Cortex of kidney (tissue), 1 donor: Measurements from ENCODE around the gene TNFRSF4.
A peak's percentile ranks its signal among the peaks of the same experiment; 100 is the strongest.

Experiments used
- DNase-seq: peaks from one replicate; lab custom pipeline; 2025; lab: John Stamatoyannopoulos, UW

Gene TNFRSF4

DNA sequence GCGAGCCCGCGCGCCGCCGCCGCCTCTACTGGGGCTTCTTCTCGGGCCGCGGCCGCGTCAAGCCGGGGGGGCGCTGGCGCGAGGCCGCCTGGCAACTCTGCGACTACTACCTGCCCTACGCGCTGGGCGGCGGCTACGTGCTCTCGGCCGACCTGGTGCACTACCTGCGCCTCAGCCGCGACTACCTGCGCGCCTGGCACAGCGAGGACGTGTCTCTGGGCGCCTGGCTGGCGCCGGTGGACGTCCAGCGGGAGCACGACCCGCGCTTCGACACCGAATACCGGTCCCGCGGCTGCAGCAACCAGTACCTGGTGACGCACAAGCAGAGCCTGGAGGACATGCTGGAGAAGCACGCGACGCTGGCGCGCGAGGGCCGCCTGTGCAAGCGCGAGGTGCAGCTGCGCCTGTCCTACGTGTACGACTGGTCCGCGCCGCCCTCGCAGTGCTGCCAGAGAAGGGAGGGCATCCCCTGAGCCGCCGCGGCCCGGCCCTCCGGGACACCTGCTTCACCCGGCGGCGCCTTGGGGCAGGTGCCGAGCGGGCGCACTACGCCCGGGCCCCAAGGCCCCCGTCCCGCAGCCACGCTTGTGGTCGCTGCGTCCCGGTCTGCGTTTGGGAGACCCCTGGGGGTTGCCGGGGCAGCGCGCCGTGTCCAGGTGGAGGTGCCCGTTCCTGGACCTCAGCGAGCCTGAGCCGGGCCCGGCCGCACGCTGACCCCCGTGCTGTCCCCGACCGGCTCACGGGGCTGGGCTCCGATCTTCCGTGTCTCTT lies 19.0 kb upstream of the TNFRSF4 start:
- no peak for DNase-seq

DNA sequence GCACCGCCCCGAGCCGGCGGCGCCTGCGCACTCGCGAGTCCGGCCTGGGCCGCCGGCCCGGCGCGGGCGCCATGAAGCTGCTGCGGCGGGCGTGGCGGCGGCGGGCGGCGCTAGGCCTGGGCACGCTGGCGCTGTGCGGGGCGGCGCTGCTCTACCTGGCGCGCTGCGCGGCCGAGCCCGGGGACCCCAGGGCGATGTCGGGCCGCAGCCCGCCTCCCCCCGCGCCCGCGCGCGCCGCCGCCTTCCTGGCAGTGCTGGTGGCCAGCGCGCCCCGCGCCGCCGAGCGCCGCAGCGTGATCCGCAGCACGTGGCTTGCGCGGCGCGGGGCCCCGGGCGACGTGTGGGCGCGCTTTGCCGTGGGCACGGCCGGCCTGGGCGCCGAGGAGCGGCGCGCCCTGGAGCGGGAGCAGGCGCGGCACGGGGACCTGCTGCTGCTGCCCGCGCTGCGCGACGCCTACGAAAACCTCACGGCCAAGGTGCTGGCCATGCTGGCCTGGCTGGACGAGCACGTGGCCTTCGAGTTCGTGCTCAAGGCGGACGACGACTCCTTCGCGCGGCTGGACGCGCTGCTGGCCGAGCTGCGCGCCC lies 18.3 kb upstream of the TNFRSF4 start, which contains the start of gene B3GALT6:
Gene B3GALT6, plus strand, starts transcription at position 30 of the 588 bp plus-strand sequence. Its CDS starts 42 bp downstream, at position 72.
- no peak for DNase-seq

DNA sequence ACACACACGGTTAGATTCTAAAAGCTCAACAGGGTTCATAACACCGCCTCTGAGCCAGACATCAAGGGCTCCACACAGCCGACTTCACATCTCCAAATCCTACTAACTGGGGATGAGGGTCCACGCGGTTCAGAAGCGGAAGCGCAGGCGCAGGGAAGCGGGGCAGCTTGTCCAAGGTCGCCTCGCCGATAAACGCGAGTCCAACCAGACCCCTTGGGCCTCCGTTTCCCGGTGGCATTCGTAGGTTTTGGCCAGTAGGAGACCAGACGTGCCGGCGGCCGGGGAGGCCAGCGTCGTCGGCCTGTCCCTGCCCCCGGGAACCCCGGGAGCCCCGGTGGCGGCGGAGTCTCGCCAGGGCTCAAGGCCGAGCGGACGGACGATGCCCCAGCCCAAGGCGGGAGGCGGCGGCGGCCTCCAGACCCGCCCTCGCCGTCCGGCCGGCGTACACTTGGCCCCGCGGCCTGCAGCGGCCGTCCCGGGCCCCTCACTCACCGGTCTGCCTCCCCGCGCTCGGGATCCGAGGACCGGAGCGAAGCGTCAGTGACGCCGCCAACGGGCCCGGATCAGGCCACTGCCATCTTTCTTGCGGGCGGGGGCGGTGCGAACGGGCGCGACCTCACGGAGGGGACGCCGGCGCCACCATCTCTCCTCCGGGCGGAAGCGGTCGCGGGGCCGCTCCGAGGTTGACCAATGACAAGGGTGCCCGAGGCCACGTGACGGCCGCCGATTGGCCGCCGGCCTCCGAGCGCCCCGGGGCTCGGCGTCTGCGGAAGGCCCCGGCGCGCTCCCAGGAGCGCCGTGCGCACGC lies 17.7 kb upstream of the TNFRSF4 start, which contains the start of gene SDF4:
Gene SDF4, minus strand, starts transcription at position 602 of the 808 bp plus-strand sequence. CDS start 3,229 bp downstream, outside the sequence.
- peak; percentile 93 for DNase-seq

DNA sequence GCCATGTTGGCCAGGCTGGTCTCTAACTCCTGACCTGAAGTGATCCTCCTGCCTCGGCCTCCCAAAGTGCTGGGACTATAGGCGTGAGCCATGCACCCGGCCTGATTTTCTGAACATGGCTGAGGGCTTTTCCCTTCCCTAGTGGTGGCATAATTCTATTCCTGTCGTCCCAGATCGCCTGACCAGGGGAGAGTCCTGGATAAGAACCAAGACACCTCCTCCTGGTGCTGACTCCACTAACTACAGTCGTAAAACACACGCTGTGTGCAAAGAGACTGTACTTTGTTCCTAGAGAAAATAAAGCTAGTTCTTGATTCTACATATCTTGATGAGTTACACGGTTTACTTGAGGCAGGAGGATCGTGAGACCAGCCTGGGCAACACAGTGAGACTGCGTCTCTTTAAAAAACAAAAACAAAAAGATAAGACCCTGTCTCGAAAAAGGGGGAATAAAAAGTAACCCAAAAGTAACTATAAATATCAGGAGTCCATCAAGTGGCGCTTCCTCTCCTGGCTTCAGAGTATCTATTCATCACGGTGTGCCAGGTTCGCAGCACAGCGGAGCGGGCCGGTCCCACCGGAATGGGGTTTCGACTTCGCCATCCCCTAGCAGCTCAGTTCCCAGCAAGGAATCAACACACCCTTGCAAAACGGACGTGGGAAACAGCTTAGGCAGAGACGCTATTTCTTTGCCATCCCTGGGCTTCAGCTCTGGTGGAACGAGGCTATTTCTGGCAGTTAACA lies 16.9 kb upstream of the TNFRSF4 start:
- no peak for DNase-seq

DNA sequence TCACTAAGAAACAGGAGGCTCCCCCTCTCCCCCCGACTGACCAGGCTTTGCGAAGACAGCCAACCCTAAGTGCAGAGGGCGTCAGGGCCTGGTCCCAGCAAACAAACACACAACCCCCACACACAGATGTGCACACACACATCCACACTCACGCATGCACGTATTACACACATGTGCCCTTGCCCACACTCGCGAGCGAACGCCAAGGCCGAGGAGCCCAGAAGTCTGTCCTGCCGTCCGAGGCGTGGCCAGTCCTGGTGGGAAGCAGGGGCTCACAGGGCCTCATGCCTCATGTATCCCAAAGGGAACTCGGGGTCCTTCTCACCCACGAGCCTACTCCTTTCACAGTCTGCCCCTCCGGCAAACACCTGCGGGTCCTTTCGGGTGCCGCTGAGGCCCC lies 15.8 kb upstream of the TNFRSF4 start:
- no peak for DNase-seq

DNA sequence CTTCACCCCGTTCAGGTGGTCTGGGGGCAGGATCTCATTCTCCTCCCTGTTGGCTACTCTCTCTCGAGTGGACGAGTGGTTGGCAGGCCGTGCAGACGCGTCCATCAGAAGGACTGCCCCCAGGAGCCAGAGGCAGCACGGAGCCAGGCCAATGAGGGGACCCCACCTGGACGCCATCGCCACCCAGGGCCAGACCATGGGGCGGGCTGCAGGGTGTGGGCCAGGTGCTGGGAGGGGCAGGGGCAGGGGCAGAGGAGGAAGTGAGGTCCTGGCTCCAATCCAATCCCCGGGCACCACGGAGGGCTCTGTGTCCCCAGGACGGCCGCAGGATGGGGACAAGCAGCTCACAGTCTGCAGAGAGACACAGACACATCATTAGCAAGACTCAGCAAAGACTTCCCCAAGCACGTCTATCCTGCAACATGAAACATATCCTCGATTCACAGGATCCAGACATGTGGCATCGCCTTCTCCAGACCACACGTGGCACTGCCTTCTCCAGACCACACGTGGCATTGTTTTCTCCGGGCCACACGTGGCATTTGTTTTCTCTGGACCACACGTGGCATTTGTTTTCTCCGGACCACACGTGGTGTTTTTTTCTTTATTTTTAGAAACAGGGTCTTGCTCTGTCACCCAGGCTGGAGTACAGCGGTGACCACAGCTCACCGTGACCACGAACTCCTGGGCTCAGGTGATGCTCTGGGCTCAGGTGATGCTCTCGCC lies 14.8 kb upstream of the TNFRSF4 start:
- DNase-seq = no peak

DNA sequence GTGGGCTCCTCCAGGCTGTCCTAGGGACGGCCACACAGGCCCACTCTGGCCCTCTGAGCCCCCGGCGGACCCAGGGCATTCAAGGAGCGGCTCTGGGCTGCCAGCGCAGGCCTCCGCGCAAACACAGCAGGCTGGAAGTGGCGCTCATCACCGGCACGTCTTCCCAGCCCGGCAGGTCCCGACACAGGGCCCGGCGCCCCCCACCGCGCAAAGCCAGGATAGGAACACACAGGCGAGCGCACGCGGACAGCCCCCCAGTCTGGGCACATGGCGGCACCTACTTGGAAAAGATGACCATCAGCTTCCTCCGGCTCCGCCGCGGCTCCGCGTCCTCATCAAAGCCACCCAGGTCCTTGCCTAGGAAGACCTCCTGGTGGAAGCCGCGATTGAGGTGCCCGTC lies 14.2 kb upstream of the TNFRSF4 start:
- DNase-seq = no peak

DNA sequence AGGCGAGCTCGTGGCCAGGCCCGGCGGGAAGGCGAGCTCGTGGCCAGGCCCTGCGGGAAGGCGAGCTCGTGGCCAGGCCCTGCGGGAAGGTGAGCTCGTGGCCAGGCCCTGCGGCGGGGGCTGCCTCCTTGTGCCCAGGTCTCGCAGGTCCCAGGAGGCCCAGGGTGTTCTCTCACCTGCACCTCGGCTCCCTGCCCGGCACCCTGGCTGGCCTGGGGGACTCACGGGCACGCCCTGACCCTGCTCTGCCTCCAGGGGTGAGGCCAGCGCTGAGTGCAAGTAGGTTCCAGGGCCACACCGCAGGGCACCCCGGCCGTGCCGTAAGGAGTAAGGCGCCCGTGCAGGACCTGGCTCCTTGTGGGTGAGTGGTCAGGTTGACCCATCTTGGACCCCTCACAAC lies 13.4 kb upstream of the TNFRSF4 start:
- no peak for DNase-seq

DNA sequence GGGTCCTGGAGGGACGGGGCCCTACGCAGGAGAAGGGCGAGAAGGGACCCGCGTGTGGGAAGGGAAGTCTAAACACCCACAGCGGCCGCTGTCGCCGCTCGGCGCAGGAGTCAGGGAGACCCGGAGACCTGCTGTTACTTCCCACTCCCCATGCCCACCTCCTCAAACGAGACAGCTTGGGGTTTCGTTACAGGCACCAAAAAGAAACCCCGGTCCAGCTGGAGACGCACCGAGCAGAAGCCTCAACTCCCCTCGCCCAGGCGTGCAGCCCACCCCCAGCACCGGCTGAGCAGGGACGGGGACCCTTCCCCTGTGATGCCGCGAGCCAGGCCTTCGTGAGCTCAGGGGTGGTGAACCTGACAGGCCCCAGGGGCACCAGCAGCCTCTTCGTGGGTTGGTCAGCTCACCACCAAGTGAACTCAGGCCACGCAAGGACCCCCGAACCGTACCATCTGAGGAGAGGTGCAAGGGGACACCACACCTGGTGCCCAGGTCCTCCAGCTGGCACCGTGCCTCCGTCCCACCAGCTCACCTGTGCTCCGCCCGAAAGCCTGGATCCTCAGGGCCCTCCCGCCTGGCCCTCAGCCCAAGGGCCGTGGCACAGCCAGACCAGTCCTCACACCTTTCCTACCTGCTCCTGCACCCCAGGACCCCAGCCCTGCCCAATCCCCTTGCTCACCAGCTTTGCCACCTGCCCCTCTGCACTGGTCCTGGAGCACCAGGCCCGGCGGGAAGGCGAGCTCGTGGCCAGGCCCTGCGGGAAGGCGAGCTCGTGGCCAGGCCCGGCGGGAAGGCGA lies 12.8 kb upstream of the TNFRSF4 start:
- no peak for DNase-seq

DNA sequence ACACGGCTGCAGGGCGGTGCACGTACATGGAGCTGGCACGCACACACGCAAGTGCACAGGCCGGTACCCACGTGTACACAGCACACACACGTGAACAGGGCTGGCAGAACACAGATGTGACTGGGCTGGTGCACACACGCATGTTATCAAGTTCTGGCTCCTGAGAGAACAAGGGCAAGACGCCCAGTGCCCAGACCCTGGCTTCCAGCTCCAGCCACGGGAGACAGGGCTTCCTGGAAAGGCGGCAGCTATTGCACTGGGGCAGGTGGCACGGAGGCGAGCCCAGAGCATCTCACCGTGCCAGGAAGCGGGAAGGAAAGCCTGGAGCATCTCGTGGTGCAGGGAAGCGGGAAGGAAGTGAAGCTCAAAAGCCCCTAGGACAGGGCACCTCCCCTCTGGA lies 12.0 kb upstream of the TNFRSF4 start:
- DNase-seq = no peak

DNA sequence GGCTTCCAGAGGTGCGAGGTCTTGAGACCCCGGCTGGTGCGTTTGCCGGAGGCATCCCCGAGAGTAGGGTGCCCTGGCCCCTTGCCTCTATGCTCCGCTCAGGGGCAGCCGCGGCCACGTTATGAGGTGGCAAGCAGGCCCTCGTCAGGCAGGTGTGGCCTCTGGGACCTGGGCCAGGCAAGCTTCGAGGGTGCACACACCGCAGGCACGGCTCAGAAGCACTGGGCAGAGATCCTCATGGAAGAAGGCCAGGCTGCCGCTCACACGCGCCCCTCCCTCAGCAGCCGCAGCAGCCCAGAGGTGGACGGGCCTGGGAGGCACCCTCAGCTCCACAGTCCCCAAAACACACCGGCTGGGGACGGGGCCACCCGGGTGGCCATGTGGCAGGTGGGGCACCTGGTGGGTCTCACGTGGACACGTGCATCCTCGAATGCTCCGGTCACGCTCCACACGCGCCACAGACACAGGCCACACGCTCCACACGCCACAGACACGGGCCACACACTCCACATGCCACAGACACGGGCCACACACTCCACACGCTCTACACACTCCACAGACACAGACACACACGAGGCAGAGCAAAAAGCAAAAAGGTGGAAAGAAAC lies 11.4 kb upstream of the TNFRSF4 start:
- DNase-seq = no peak

DNA sequence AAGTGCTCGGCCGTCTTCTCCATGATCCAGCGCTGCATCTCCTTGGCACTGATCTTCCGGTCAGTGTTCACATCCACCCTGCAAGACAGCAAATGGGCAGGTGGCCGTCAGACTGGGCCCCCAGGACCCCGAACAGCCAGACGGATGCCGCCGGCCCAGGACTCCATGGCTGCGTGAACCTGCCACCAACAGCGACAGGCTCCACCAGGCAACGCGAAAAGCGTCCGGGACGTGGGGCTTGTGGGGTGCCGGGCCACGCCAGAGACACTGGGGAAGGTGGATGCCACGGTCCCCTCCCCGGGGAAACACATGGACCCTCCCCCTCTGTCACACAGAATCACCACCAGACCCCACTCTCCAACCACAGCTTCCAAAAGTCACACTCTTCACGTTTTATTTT lies 9.9 kb upstream of the TNFRSF4 start:
- no peak for DNase-seq

DNA sequence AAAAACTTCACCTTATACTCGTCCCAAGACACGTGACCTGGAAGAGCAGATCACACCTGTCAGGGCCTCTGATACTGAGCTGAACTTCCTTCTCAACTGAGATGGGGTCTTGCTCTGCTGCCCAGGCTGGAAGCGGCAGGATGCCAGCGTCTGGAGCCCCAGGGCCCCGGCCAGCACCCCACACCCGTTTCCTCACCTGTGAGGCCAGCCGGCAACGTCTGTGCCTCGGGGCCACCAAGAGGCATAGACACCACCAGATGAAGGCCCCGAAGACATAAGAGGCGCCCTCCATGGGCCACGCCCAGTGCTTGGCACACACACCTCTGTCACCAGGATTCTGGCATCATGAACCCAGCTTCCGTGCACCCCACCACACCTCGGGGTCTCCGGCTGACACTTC lies 9.4 kb upstream of the TNFRSF4 start:
- no peak for DNase-seq

DNA sequence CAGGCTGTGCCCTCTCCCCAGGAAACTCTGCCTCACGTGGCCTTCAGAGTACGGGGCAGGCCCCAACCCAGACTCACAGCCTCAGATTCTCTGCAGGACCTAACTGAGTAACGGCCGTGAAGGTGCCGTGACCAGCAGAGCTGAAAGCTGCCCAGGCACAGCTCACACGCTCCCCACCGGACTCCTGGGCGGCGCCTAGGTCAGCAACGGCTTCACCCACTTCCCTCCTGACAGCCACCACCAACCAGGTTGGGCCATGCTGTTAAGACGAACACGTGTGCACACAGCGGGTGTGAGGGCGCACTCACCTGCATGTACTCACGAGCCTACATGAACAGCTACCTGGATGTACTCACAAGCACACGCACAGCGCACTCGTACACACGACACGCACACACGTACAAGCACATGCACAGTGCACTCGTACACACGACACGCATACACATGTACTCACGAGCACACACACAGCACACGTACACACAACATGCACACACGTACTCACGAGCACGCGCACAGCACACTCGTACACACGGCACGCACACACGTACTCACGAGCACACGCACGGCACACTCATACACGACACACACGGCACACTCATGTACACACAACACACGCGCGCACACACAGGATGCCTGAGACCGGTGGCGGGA lies 8.7 kb upstream of the TNFRSF4 start:
- no peak for DNase-seq

DNA sequence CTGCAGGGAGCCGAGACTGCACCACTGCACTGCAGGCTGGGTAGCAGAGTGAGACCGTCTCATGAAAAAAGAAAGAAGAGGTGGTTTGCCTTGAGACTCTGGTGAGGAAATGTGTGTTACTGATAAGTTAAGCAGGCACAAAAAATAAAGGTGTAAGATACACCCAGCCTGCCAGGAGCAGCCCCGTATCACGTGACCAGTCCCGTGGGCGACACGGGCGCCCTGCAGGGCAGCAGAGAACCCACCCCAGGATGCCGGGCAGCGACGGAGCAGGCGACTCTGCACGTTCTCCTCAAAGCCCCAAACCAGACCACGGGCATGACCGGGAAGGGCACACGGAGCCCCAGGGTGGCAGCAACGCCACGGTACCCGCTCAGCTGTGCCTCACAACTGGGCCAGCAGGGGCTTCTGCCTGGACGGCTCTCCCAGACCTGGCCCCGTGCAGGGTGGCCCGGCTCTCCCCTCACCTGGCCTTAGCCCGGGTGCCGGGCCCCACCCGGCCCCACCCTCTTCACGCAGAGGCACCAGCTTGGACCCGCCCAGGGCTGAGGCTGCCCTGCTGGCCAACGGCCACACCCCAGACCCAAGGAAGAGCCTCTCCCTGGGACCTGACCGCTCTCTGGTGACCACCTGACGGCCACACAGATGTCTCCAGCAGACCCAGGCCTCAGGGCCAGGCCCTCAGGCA lies 8.1 kb upstream of the TNFRSF4 start:
- DNase-seq = no peak

DNA sequence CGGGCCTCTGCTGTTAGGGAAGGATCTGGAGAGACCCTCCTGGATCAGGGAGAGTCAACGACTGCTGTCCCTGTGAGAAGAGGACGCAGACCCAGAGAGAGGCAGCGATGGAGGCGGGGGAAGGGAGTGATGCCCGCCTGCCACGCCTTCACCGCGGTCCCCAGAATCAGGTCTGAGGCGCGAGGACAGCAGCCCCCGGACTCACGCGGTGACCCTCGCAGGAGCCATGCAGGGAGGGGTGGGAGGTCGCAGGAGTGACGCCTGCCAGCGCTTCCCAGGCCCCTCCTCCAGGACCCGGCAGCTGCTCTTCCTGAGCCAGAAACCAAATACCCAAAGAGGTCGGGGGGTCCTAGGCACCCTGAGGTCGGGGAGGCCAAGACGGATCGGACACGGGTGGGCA lies 6.2 kb upstream of the TNFRSF4 start:
- no peak for DNase-seq

DNA sequence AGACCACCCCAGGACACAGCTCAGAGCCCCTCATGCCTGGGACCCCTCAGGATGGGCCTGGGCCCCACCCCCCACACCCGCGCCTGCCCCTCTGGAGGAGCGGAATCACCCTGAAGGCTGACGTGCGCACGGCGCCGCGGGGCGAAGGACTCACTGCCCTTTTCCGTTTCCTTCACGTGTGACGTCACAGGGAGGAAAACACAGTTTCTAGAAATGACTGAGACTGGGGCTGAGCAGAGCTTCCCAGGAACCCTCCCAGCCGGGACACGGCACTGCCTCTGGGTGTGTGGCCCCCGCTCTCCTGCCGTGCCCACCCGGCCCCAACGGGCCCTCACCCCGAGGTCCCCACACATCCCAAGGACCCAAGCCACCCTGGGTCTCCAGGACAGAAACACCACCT lies 5.4 kb upstream of the TNFRSF4 start:
- DNase-seq = no peak

DNA sequence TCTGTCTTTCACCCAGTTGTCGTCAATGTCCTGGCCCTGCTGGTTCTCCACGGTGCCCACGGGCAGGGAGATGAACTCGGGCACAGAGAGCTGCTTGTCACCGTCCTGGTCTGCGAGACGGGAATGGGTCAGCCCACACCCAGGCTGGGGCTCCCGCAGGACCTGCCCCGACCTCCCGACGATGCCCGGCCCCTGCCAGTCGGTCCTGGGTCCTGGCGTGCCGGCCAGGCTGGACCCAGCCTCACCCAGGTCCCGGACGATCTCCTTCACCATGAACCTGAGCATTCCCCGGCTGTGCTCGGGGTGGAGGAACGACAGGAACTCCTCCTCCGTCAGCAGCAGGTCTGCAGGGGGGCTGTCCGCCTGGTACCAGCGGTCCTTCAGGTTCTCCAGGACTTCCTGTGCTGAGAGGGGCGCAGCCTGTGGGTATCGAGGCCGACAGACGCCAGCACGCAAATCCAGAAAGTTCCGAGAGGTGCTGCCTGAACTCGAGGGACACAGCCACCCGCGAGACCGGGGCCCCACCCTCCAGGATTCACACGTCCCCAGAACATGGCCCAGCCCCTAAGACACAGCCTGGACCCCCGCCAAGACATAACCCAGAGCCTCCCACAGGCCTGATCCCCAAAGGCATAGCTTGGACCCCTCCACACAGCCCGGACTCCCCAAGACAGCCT lies 4.7 kb upstream of the TNFRSF4 start:
- no peak for DNase-seq
